Choroid plexus epithelial cell (primary cell): ENCODE data around the gene GRPEL2.

Source experiments
- DNase-seq: peaks from one replicate; pipeline ENCODE4 v3.0.0-alpha.2; 2010; ENCODE audit warnings: low read depth
- H3K4me3 ChIP-seq: 2 replicates; pipeline ENCODE4 v1.5.1; 2011; ENCODE audit warnings: low read depth, mild to moderate bottlenecking, control low read depth, low read length, moderate library complexity
- TF ChIP-seq, protein P1 (sequence below): conservative IDR thresholded peaks from 2 replicates; pipeline ENCODE4 v1.5.1; 2011; ENCODE audit warnings: low read depth, mild to moderate bottlenecking, control low read depth, inconsistent platforms, low read length, moderate library complexity

GRPEL2 gene

DNA sequence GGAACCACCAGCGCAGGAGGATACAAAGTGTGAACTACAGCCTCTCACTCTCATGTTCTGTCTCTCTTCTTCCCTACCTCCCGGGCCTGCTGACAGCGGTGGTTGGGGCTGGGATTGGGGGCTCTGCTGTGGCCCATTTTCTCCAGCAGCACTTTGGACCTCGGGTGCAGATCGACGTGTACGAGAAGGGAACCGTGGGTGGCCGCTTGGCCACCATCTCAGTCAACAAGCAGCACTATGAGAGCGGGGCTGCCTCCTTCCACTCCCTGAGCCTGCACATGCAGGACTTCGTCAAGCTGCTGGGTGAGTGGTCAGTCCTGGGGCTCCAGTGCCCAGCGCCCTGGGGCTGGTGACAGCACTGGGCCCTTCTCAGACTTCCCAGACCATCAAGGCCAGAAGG lies 17.2 kb downstream of the GRPEL2 start:
- no peak overlapping the region for H3K4me3 ChIP-seq
- TF ChIP-seq, protein P1, sequence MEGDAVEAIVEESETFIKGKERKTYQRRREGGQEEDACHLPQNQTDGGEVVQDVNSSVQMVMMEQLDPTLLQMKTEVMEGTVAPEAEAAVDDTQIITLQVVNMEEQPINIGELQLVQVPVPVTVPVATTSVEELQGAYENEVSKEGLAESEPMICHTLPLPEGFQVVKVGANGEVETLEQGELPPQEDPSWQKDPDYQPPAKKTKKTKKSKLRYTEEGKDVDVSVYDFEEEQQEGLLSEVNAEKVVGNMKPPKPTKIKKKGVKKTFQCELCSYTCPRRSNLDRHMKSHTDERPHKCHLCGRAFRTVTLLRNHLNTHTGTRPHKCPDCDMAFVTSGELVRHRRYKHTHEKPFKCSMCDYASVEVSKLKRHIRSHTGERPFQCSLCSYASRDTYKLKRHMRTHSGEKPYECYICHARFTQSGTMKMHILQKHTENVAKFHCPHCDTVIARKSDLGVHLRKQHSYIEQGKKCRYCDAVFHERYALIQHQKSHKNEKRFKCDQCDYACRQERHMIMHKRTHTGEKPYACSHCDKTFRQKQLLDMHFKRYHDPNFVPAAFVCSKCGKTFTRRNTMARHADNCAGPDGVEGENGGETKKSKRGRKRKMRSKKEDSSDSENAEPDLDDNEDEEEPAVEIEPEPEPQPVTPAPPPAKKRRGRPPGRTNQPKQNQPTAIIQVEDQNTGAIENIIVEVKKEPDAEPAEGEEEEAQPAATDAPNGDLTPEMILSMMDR: no peak
- no peak for DNase-seq

DNA sequence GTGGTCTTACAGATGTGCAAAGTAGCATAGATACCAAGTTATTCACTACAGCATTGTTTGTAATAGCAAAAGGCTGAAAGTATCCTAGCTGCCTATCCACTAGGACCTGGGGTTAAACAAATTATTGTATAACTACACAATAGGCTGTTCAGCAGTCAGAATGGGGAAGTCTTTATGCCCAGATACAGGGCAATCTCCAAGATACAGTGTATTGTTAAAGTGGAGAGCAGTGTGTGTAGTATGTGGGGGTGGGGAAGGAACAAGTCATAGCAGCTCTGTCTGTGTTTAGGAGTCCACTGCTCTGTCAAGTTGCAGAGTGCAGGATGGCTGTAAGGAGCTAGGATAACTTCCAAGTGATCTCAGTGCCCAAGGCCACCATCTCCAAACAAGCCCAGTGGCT lies 18.1 kb downstream of the GRPEL2 start:
- TF ChIP-seq, protein P1: no peak
- DNase-seq: no peak
- H3K4me3 ChIP-seq: no peak overlapping the region

- TF ChIP-seq, protein P1: no peak
- no peak overlapping the region for H3K4me3 ChIP-seq
Measured at GRCh38 chr5:149363936-149364335, 18.6 kb downstream of the GRPEL2 start.

GRCh38 chr5:149364719-149365118 lies 19.4 kb downstream of the GRPEL2 start:
- no peak for DNase-seq
- no peak overlapping the region for H3K4me3 ChIP-seq
- TF ChIP-seq, protein P1: no peak

More at GRCh38 chr5:149363936-149364335, 18.6 kb downstream of the GRPEL2 start:
- no peak for DNase-seq

- no peak overlapping the region for H3K4me3 ChIP-seq
- TF ChIP-seq, protein P1: no peak
- DNase-seq: no peak
Measured at GRCh38 chr5:149365418-149365817, 20.1 kb downstream of the GRPEL2 start.

GRCh38 chr5:149366169-149366729 lies 20.9 kb downstream of the GRPEL2 start:
- no peak for DNase-seq
- H3K4me3 ChIP-seq: no peak overlapping the region
- TF ChIP-seq, protein P1: no peak

DNA sequence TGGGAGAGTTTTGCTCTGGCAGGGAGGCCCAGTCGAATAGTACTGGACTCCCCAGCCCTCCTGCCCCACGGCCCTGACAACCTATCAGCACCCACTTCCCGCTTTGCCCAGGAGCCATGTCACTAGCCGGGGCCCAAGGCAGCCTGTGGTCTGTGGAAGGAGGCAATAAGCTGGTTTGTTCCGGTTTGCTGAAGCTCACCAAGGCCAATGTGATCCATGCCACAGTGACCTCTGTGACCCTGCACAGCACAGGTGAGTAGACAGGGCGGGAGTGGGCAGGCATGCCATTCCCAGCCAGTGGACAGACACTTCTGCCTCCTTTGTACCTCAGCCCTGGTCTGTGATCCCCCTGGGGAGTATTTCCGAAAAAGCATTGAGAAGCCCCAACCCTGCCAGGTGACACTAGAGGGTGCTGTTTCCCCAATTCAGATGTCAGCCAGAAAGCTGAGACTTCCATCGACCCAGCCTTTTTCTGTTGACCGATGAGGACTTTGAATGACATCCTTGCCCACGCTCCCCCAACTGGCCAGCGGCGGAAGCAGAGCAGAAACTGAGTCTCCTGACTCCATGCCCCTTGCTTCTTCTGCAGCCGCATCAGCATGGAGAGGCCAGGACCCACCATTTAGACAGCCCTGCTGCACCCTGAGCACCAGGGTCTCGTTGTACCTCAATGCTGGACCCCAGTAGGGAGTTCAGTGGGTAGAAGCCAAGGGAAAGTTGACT lies 22.1 kb downstream of the GRPEL2 start:
- no peak overlapping the region for H3K4me3 ChIP-seq
- TF ChIP-seq, protein P1: peak; percentile 88
- DNase-seq: peak; percentile 82
